HuH-7.5 (cell line): ENCODE measurements around the gene ABCF1.

Source experiments
- DNase-seq: peaks from one replicate; pipeline ENCODE4 v3.0.0; 2011; ENCODE audit warnings: low spot score

The ABCF1 gene

DNA sequence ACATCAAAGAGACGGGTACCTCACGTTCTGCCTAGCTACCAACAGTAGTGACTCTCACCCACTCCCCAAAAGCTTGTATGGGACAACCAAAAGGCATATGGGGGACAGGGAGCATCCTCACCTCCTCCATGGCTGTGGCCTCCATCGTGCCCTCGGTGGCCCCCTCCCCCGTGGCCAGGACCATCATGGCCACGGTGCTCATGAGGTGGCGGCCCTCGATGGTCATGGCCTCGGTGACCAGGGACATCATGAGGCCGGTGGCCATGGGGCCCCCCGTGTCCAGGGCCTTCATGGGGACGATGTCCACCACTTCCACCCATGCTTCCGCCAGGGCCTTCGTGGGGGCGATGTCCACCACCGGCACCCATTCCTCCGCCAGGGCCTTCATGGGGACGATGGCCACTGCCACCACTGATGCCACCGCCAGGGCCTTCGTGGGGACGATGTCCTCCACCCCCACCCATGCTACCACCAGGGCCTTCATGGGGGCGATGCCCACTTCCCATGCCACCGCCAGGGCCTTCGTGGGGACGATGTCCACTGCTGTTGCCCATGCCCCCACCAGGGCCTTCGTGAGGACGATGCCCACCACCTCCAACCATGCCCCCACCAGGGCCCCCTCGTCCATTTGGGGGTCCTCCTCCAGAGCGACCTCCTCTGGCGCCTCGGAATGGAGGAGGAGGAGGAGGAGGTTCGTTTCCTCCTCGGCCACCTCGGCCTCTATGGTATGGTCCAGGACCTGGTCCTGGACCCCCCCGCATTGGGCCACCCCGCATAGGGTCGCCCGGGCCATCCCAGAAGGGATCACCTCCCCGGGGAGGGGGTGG lies 30.8 kb downstream of the ABCF1 start:
- DNase-seq = no peak

DNA sequence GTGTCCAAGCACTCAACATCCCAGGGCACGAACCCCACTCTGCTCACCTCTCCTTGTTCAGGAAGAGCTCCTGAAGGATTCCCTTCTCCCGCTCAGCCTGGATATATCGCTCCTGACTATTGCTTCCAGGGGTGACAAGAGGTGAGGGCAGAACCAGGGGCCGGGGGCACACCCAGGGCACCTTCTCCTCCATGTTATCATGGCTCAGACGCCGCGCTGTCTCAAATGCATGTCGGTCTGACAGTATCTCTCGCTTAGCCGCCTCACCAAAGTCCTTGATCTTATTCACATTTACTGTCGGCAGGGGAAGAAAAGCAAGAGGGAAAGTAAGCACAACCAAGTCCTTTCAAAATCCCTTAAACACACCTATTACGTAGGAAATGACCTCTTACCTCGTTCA lies 32.7 kb downstream of the ABCF1 start:
- DNase-seq = no peak

DNA sequence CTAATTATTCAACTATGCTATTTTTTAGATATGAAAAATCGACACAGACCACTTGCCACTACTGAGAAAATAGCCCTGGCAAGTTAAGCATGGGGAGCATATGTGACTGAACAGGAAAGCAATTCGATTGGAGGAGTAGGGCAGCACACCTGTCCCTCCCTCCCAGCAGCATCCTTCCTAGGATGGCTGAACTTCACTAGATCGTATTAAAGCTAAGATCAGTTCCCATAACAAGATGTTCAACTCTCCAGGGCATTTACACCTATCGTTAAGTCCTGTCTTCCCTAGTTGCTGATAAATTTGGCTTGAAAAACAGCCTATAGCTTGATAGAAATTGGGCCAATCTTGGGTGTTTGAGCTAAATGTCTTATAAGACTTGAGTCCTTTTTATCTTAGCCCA lies 38.8 kb downstream of the ABCF1 start:
- no peak for DNase-seq

- DNase-seq = no peak
Observed at GRCh38 chr6:30611150-30611855, 40.1 kb downstream of the ABCF1 start.

- DNase-seq = no peak
Observed at GRCh38 chr6:30611856-30612194, 40.6 kb downstream of the ABCF1 start.

GRCh38 chr6:30612213-30612612 lies 41.0 kb downstream of the ABCF1 start:
- DNase-seq = no peak

GRCh38 chr6:30612687-30613248 lies 41.5 kb downstream of the ABCF1 start:
- no peak for DNase-seq

GRCh38 chr6:30613251-30614043 lies 42.2 kb downstream of the ABCF1 start:
- no peak for DNase-seq

DNA sequence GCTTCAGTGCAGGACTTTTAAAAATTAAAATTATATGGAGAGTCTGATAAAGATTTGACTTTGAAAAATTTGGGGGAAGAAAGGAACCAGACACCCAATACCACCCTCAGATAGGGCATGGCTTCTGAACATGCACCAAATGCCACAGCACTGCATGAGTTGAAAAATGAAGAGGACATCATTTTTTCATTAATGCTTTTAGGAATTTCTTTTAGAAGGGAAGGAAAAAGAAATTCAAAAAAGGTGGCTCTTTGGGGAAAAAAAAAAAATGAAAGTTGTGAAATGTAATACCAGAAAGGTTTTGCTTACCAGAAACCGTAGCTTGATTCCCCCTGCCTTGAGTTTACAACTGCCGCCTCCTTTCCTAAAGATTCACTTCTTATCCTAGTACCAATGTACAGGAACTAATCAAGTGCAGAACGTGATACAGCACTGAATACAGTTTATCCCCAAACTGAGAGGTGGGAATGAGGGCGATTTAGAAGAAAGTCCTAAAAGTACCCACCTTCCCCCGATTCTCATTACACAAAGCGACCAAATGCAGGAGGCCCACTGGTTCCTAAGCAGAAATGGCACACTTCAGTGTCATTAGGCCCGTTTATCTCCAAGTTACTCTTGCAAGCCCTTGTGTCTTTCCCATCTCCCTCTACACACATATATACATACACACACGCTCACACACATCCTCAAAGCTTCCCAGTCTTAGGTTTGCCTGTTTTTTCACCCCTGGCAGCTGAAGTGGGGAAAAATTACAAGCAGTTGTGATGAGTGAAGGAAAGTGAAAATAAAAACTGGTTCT lies 43.0 kb downstream of the ABCF1 start:
- DNase-seq = no peak

GRCh38 chr6:30614843-30615218 lies 43.6 kb downstream of the ABCF1 start:
- peak; percentile 47 for DNase-seq

- no peak for DNase-seq
Observed at GRCh38 chr6:30615219-30615957, 44.1 kb downstream of the ABCF1 start.

- no peak for DNase-seq
Observed at GRCh38 chr6:30615958-30616810, 44.9 kb downstream of the ABCF1 start.

- DNase-seq = peak; percentile 72
Observed at GRCh38 chr6:30616811-30617564, 45.7 kb downstream of the ABCF1 start, which contains the start of gene PPP1R10. PPP1R10 (minus strand) TSS chr6:30617243; CDS start chr6:30609944, 7,299 bp downstream.

DNA sequence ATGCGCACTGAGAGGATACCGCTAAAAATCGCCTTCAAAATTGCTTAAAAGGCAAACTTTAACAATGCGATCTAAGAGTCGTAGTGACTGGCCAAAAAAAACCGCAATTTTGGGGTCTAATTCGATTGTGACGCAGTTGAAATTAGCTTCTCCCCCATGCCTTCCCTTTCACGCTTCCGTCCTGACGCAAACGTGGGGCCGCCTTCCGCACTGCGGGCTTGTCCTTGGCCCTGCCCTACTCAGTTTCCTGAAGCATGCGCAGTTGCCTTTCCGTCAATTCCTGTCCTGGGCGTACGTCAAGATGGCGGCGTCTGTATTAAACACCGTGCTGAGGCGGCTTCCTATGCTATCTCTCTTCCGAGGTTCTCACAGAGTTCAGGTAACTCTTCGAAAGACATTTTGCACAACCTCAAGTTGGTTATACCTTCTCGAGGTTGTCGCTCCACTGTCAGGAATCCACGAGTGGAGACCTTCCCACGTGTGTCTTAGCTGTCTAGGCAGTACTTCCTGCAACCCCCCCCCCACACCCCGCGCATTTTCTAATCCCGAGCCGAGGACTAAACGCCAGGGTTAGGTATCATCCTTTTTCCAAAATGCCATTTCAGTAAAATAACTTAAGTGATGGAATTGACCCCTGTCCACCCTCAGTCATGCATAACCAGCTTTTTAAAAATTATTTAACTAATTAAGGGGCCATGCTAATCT lies 46.5 kb downstream of the ABCF1 start, which contains the start of gene MRPS18B:
Gene MRPS18B, plus strand, starts transcription at position 276 of the 705 bp plus-strand sequence. Its CDS starts 26 bp downstream, at position 302.
- DNase-seq = peak; percentile 58

DNA sequence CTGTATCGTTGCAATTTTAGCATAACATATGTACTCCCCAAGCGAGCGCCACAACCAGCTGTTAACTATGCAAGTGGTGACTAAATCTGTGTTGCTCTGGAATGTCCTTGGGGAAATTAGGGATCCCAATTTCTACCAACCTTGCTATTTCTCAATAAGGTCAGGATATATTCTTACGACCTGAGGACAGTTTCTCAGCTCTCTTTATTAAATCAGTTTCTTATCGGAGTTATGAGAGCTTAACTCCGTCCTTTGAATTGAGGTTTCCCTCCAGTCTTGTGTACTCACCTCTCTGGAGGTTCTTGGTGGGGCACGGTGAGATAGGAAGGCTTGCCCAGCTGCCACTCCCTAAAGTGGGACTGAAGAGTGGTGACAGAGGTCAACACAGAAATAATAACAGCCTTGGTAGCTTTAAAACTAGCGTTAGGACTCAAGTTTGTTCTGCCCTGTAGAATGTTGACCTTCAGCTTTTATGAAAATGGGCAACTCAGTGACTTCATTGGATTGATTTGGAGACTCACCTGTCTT lies 47.1 kb downstream of the ABCF1 start:
- no peak for DNase-seq

DNA sequence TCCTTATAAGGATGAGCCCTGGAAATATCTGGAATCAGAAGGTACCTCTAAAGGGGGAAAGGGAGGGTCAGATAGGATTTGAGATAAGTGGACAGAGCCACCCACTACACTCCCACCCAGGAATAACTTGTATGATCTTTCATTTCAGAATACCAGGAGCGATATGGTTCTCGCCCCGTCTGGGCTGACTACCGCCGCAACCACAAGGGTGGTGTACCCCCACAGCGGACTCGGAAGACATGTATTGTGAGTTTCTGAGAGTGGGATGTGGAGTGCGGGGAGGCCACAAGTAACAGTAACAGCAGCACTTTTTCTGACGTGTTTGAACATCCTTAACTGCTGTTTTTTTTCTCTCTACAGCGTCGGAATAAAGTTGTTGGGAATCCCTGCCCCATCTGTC lies 48.3 kb downstream of the ABCF1 start:
- no peak for DNase-seq

- no peak for DNase-seq
Observed at GRCh38 chr6:30625511-30625910, 54.3 kb downstream of the ABCF1 start.
